ENCODE results near the gene PRAC1. TPM values are rescaled to one million over a fixed set of nuclear protein-coding genes. Genes with fewer than 3 reads are reported as not detected.

The PRAC1 gene
- total RNA-seq, 1 experiment from 2014 or later: not detected

DNA sequence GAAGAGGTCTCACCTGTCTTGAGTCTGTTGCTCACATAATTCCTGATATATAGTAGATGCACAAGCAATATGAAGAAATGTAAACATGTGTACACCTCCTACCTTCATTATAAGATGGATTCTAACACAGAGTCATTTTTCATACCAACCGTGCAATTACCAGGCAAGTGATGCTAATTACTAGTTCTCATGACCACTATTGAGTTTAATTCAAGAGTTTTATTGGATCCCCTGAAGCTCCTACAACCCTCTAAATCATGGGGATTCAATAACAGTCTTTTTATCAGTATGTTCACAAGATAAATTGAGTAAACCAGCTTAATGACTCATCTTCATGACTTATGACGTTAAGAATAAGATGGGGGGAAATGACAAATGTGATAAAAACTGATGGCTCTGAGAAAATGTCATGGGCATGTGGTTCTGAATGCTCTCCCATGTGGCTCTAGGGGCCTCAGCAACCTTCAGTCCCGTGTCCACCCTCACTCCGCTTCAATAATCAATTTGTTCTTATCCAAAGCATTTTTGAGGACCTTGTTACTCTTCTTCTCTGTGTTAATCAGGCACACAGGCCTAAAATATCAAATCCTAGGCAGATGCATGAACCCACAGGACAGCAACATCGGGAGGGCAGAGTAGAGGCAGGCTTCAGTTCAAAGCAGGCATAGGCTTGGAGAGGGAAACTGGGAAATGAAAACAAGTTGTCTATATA lies 42.8 kb downstream of the PRAC1 start (continued):
- no peak for TF ChIP-seq ELF1 (IDR thresholded peaks at IDR 0.05; ENCODE audit: borderline replicate concordance, low read depth)
- TF ChIP-seq FOSL1 (IDR thresholded peaks at IDR 0.05; ENCODE audit: low read depth): no peak
- TF ChIP-seq EGR1 (IDR thresholded peaks at IDR 0.05; ENCODE audit: low read depth): no peak
- TF ChIP-seq CBX3 (IDR thresholded peaks at IDR 0.05; ENCODE audit: low read depth): no peak
- TF ChIP-seq, protein P1, sequence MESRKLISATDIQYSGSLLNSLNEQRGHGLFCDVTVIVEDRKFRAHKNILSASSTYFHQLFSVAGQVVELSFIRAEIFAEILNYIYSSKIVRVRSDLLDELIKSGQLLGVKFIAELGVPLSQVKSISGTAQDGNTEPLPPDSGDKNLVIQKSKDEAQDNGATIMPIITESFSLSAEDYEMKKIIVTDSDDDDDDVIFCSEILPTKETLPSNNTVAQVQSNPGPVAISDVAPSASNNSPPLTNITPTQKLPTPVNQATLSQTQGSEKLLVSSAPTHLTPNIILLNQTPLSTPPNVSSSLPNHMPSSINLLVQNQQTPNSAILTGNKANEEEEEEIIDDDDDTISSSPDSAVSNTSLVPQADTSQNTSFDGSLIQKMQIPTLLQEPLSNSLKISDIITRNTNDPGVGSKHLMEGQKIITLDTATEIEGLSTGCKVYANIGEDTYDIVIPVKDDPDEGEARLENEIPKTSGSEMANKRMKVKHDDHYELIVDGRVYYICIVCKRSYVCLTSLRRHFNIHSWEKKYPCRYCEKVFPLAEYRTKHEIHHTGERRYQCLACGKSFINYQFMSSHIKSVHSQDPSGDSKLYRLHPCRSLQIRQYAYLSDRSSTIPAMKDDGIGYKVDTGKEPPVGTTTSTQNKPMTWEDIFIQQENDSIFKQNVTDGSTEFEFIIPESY (IDR thresholded peaks at IDR 0.05; ENCODE audit: extremely low read depth, insufficient replicate concordance, low read length): no peak
- TF ChIP-seq EZH2 (IDR thresholded peaks at IDR 0.05): no peak

DNA sequence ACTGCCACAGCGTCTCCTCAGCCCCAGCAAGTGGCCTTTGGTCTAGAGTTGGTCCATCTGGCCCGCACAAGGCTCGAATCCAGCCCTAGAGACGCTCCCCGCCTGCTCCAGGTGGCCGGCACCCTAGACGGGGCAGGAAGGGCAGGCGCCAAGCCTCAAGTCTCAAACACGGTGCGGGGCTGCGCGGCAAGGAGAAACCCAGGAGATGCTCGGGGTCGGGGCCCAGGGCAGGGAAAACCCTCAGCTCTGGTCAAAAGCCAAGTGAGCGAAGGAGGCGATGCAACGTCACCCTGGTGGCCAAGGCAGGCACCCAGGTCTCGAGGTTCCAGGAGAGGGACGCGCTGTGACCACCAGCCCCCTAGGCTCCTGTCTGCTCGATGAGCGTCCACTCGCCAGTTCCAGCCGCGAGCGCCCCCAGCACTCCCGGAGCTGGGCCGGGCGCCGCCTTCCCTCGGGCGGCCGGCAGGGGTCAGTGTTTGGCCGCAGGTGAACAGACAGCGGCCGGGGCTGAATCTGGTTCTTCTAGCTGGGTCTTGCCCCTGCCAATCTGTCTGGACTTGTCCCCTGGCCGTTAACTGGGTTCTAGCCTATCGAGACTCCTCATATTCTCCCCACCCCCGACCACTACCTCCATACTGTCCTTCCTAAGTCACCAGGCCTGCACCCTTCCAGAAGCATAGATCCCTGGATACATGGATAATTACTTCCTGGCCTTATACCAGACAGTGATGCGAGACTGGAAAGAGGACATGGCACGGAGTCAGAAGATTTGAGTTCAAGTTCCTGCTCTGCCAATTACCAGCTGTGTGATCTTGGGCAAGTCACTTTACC lies 44.0 kb downstream of the PRAC1 start:
- no peaks in the 10 kb centered on the region for H3K27me3 ChIP-seq (ENCODE audit: insufficient read depth, low read length)
- H3K79me2 ChIP-seq (ENCODE audit: insufficient read depth, low read length): no peaks in the 10 kb centered on the region

More for the DNA sequence above, 44.0 kb downstream of the PRAC1 start:
- Histone ChIP-seq H3K36me3 (ENCODE audit: control insufficient read depth in 1 of 2, insufficient read depth in 2 of 2, low read length in 2 of 2) (no peaks in the 10 kb centered on the region), H3K9ac (ENCODE audit: low read length) (no peak overlapping the region), H3K27ac (ENCODE audit: low read depth, low read length) (peak overlapping the region; percentile 12; the same call in 1 of the 2 replicates), H4K20me1 (ENCODE audit: insufficient read depth) (no peaks in the 10 kb centered on the region), H3K4me1 (ENCODE audit: control insufficient read depth in 1 of 2, insufficient read depth in 2 of 2, low read length in 2 of 2) (peaks cover 0 to 13% of the 10 kb centered on the region in 2 experiments; a peak in 2 of 4 replicates), H3K9me3 (ENCODE audit: control insufficient read depth in 1 of 2, insufficient read depth in 1 of 2, low read depth in 1 of 2, low read length in 2 of 2) (no peaks in the 10 kb centered on the region), H3K4me2 (ENCODE audit: low read length) (peak overlapping the region; percentile 63), H3K9me2 (ENCODE audit: insufficient read depth) (no peaks in the 10 kb centered on the region), H3K4me3 (replicated peaks in 1 of 2; ENCODE audit: low read depth in 1 of 2, low read length in 2 of 2) (peak overlapping the region; percentile 12 to 26; a peak in 2 of 4 replicates), H2AFZ (ENCODE audit: low read depth, low read length, poor library complexity, severe bottlenecking) (peak overlapping the region; percentile 33)
- ChIA-PET CTCF (interaction anchor here (0.7 to 12.8 kb wide), 45 partner anchors 10 to 437 kb away, joined by 3 to 221 read pairs (median 5); partner anchors contain the start of genes ATP5MC1, HOXB13, HOXB9 and PRAC2), RAD21 (ENCODE audit: low non-redundant PET in 1 of 2, low total read pairs in 2 of 2, uncharacterized antibody in 2 of 2, unreplicated experiment in 2 of 2) (interaction anchor here (0.6 to 3.3 kb wide), 11 partner anchors 46 to 354 kb away, joined by 3 to 29 read pairs (median 5); no protein-coding TSS in a partner anchor), POLR2A (interaction anchor here (0.9 to 2.0 kb wide), 6 partner anchors 15 to 207 kb away, joined by 3 to 8 read pairs (median 4); partner anchors contain the start of gene HOXB9)
- intact Hi-C loops (cut with micrococcal nuclease): loop anchor here (1.0 to 2.0 kb wide), 2 partner anchors 113 to 200 kb away; no protein-coding TSS in a partner anchor
- DNase-seq (ENCODE audit: low read depth, low spot score) (peak; percentile 28), ATAC-seq (peak; percentile 97)
- no TSS peak for BruUV-seq (replicated peaks)
- TF ChIP-seq YY1 (IDR thresholded peaks at IDR 0.05; ENCODE audit: extremely low read depth, insufficient replicate concordance, low read depth, low read length): no peak
- TF ChIP-seq ZNF274 (IDR thresholded peaks at IDR 0.05; ENCODE audit: low read depth, low read length): no peak
- TF ChIP-seq RAD21 (IDR thresholded peaks at IDR 0.05; ENCODE audit: low read depth): peak; percentile 98
- TF ChIP-seq, protein P2, sequence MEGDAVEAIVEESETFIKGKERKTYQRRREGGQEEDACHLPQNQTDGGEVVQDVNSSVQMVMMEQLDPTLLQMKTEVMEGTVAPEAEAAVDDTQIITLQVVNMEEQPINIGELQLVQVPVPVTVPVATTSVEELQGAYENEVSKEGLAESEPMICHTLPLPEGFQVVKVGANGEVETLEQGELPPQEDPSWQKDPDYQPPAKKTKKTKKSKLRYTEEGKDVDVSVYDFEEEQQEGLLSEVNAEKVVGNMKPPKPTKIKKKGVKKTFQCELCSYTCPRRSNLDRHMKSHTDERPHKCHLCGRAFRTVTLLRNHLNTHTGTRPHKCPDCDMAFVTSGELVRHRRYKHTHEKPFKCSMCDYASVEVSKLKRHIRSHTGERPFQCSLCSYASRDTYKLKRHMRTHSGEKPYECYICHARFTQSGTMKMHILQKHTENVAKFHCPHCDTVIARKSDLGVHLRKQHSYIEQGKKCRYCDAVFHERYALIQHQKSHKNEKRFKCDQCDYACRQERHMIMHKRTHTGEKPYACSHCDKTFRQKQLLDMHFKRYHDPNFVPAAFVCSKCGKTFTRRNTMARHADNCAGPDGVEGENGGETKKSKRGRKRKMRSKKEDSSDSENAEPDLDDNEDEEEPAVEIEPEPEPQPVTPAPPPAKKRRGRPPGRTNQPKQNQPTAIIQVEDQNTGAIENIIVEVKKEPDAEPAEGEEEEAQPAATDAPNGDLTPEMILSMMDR (IDR thresholded peaks at IDR 0.05 in 2 of 3, conservative IDR thresholded peaks at IDR 0.05 in 1 of 3; ENCODE audit: borderline replicate concordance in 1 of 3, insufficient read depth in 1 of 3, low read depth in 2 of 3, low read length in 2 of 3): peak; percentile 99 to 100 (median 99)
